ENCODE results near the gene ACTN4.

Gene ACTN4

GRCh38 chr19:38662537-38663155 lies 15.2 kb downstream of the ACTN4 start:
- no peak for DNase-seq

- no peak for DNase-seq
These were observed 15.8 kb downstream of the ACTN4 start for GRCh38 chr19:38663156-38663651.

- no peak for DNase-seq
These were observed 16.6 kb downstream of the ACTN4 start for GRCh38 chr19:38663957-38664502.

- DNase-seq: no peak
These were observed 17.2 kb downstream of the ACTN4 start for GRCh38 chr19:38664503-38665211.

GRCh38 chr19:38665219-38665931 lies 17.9 kb downstream of the ACTN4 start:
- DNase-seq: no peak

- no peak for DNase-seq
These were observed 18.7 kb downstream of the ACTN4 start for GRCh38 chr19:38665950-38666662.

- DNase-seq: no peak
These were observed 19.4 kb downstream of the ACTN4 start for GRCh38 chr19:38666663-38667511.

GRCh38 chr19:38667661-38668171 lies 20.3 kb downstream of the ACTN4 start:
- DNase-seq: no peak

GRCh38 chr19:38669552-38669951 lies 22.1 kb downstream of the ACTN4 start:
- DNase-seq: peak in 2 of 4 experiments; percentile 11 to 13

- no peak for DNase-seq
These were observed 23.5 kb downstream of the ACTN4 start for GRCh38 chr19:38670921-38671398.

- DNase-seq: no peak
These were observed 24.2 kb downstream of the ACTN4 start for GRCh38 chr19:38671654-38672053.

- DNase-seq: no peak
These were observed 25.6 kb downstream of the ACTN4 start for GRCh38 chr19:38673030-38673429.

- no peak for DNase-seq
These were observed 27.1 kb downstream of the ACTN4 start for GRCh38 chr19:38674388-38675171.

GRCh38 chr19:38675611-38676010 lies 28.2 kb downstream of the ACTN4 start:
- DNase-seq: no peak

GRCh38 chr19:38676023-38676877 lies 28.8 kb downstream of the ACTN4 start:
- no peak for DNase-seq

GRCh38 chr19:38676878-38677646 lies 29.6 kb downstream of the ACTN4 start:
- DNase-seq: no peak

- no peak for DNase-seq
These were observed 30.9 kb downstream of the ACTN4 start for GRCh38 chr19:38678217-38678890.

- no peak for DNase-seq
These were observed 31.5 kb downstream of the ACTN4 start for GRCh38 chr19:38678891-38679494.

Data from activated naive CD4-positive, alpha-beta T cell (primary cell).